ENCODE measurements around the gene PJA2. TPM values are rescaled to one million over a fixed set of nuclear protein-coding genes. Genes with fewer than 3 reads are reported as not detected.
A peak's percentile ranks its signal among the peaks of the same experiment; 100 is the strongest.
"Not testable (repeated sequence)": the region's sequence is repeated elsewhere in the genome, so short reads cannot be mapped to it uniquely, and the experiment has no call there.

Gene PJA2
- total and polyA plus RNA-seq, 2 donors (not counting 1 experiment from before 2014, with no cell fraction given): 82.7 to 107 TPM

GRCh38 chr5:109418712-109419352 is 9.1 kb upstream of the PJA2 start:
- no peak overlapping the region for H3K4me3 ChIP-seq (replicated peaks in 1 of 4; ENCODE audit: control extremely low read depth in 1 of 4, insufficient read depth in 1 of 4, low read depth in 3 of 4, low read length in 4 of 4)
- H3K27ac ChIP-seq (ENCODE audit: insufficient read depth, low read length): no peak overlapping the region
- H4K20me1 ChIP-seq (ENCODE audit: control insufficient read depth, extremely low read depth, insufficient read depth, low read length): no peaks in the 10 kb centered on the region
- H3K9me3 ChIP-seq (ENCODE audit: control insufficient read depth, insufficient read depth, low read depth, low read length): no peaks in the 10 kb centered on the region
- no peak overlapping the region for H2AFZ ChIP-seq (ENCODE audit: low read length)
- TF ChIP-seq CTCF (conservative IDR thresholded peaks at IDR 0.05 in 1 of 2, IDR thresholded peaks at IDR 0.05 in 1 of 2; ENCODE audit: low read depth in 1 of 2, low read length in 2 of 2): no peak
- TF ChIP-seq EZH2 (IDR thresholded peaks at IDR 0.05; ENCODE audit: low read length, missing control alignments): no peak
- no peaks in the 10 kb centered on the region for H3K36me3 ChIP-seq (ENCODE audit: control insufficient read depth, insufficient read depth, low read length)
- H3K27me3 ChIP-seq (ENCODE audit: control insufficient read depth, insufficient read depth, low read length): no peaks in the 10 kb centered on the region
- no peaks in the 10 kb centered on the region for H3K79me2 ChIP-seq (ENCODE audit: control insufficient read depth, insufficient read depth, low read length)
- DNase-seq (ENCODE audit: low read depth in 2 of 2): no peak
- no peak overlapping the region for H3K9ac ChIP-seq (ENCODE audit: insufficient read depth, low read length)
- H3K4me2 ChIP-seq (ENCODE audit: extremely low read depth, insufficient read depth, low read length): no peak overlapping the region
- H3K4me1 ChIP-seq (ENCODE audit: control insufficient read depth, extremely low read depth, insufficient read depth, low read length): no peaks in the 10 kb centered on the region

DNA sequence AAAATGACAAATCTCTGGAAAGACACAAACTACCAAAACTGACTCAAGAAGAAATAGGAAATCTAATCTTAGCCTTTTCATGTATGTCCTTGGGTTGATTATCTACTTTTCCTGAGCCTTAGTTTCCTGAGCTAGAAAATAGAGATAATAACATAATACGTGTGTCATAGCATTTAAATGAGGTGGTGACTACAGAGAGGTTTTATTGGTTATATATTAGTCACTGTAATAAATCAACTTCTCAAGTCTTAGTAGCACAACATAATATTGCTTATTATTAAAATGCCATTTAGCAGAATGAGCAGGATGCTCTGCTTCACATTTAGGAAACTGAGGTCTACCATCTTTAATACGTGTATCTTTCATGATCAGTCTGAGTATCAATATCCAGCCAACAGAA is 7.1 kb upstream of the PJA2 start:
- H4K20me1 ChIP-seq (ENCODE audit: control insufficient read depth, extremely low read depth, insufficient read depth, low read length): no peaks in the 10 kb centered on the region
- H3K9ac ChIP-seq (ENCODE audit: insufficient read depth, low read length): no peak overlapping the region
- H3K27ac ChIP-seq (ENCODE audit: insufficient read depth, low read length): no peak overlapping the region
- no peaks in the 10 kb centered on the region for H3K9me3 ChIP-seq (ENCODE audit: control insufficient read depth, insufficient read depth, low read depth, low read length)
- H3K27me3 ChIP-seq (ENCODE audit: control insufficient read depth, insufficient read depth, low read length): no peaks in the 10 kb centered on the region
- H2AFZ ChIP-seq (ENCODE audit: low read length): no peak overlapping the region
- no peak for DNase-seq (ENCODE audit: low read depth in 2 of 2)
- TF ChIP-seq CTCF (conservative IDR thresholded peaks at IDR 0.05 in 1 of 2, IDR thresholded peaks at IDR 0.05 in 1 of 2; ENCODE audit: low read depth in 1 of 2, low read length in 2 of 2): no peak
- no peak for TF ChIP-seq EZH2 (IDR thresholded peaks at IDR 0.05; ENCODE audit: low read length, missing control alignments)
- H3K36me3 ChIP-seq (ENCODE audit: control insufficient read depth, insufficient read depth, low read length): no peaks in the 10 kb centered on the region
- no peak overlapping the region for H3K4me3 ChIP-seq (replicated peaks in 1 of 4; ENCODE audit: control extremely low read depth in 1 of 4, insufficient read depth in 1 of 4, low read depth in 3 of 4, low read length in 4 of 4)
- H3K4me1 ChIP-seq (ENCODE audit: control insufficient read depth, extremely low read depth, insufficient read depth, low read length): peaks cover 8% of the 10 kb centered on the region
- no peaks in the 10 kb centered on the region for H3K79me2 ChIP-seq (ENCODE audit: control insufficient read depth, insufficient read depth, low read length)
- no peak overlapping the region for H3K4me2 ChIP-seq (ENCODE audit: extremely low read depth, insufficient read depth, low read length)

GRCh38 chr5:109413921-109414461 is 4.2 kb upstream of the PJA2 start:
- H3K79me2 ChIP-seq (ENCODE audit: control insufficient read depth, insufficient read depth, low read length); H3K4me2 ChIP-seq (ENCODE audit: extremely low read depth, insufficient read depth, low read length); H3K9me3 ChIP-seq (ENCODE audit: control insufficient read depth, insufficient read depth, low read depth, low read length); DNase-seq (ENCODE audit: low read depth in 2 of 2); H3K36me3 ChIP-seq (ENCODE audit: control insufficient read depth, insufficient read depth, low read length); H3K4me3 ChIP-seq (replicated peaks in 1 of 4; ENCODE audit: control extremely low read depth in 1 of 4, insufficient read depth in 1 of 4, low read depth in 3 of 4, low read length in 4 of 4); H2AFZ ChIP-seq (ENCODE audit: low read length); H3K27me3 ChIP-seq (ENCODE audit: control insufficient read depth, insufficient read depth, low read length); H3K9ac ChIP-seq (ENCODE audit: insufficient read depth, low read length); H4K20me1 ChIP-seq (ENCODE audit: control insufficient read depth, extremely low read depth, insufficient read depth, low read length): not testable (repeated sequence)
- Histone ChIP-seq H3K4me1 (ENCODE audit: control insufficient read depth, extremely low read depth, insufficient read depth, low read length) (peaks cover 10% of the 10 kb centered on the region), H3K27ac (ENCODE audit: insufficient read depth, low read length) (peak overlapping the region; percentile 32)

Measured in fibroblast of lung (primary cell).